Osteocyte (in vitro differentiated cells): ENCODE measurements around the gene SORL1-AS1.

ENCODE experiments used
- DNase-seq: peaks from one replicate; pipeline ENCODE4 v3.0.0; 2021; ENCODE audit warnings: mixed read lengths; ENCODE audit not compliant: unreplicated experiment; ENCODE audit errors: extremely low spot score
- H3K27ac Mint-ChIP-seq: one replicate; pipeline ENCODE4 v1.8.0; 2021; ENCODE audit warnings: mild to moderate bottlenecking, mixed read lengths; ENCODE audit not compliant: unreplicated experiment
- H3K27me3 Mint-ChIP-seq: one replicate; pipeline ENCODE4 v1.8.0; 2021; ENCODE audit warnings: mixed read lengths; ENCODE audit not compliant: unreplicated experiment
- H3K36me3 Mint-ChIP-seq: one replicate; pipeline ENCODE4 v1.8.0; 2021; ENCODE audit warnings: mixed read lengths; ENCODE audit not compliant: unreplicated experiment
- H3K4me1 Mint-ChIP-seq: one replicate; pipeline ENCODE4 v1.8.0; 2021; ENCODE audit warnings: mixed read lengths; ENCODE audit not compliant: unreplicated experiment
- H3K4me3 Mint-ChIP-seq: one replicate; pipeline ENCODE4 v1.8.0; 2021; ENCODE audit warnings: mild to moderate bottlenecking, moderate library complexity, mixed read lengths; ENCODE audit not compliant: unreplicated experiment
- H3K9me3 Mint-ChIP-seq: one replicate; pipeline ENCODE4 v1.8.0; 2021; ENCODE audit warnings: mixed read lengths; ENCODE audit not compliant: unreplicated experiment
- CTCF ChIP-seq: fragments of 200-600 bp; sonication (generic); IDR thresholded peaks from 2 replicates; pipeline ENCODE4 v1.5.0; 2021; ENCODE audit warnings: antibody characterized with exemption, mild to moderate bottlenecking, moderate library complexity

The SORL1-AS1 gene

DNA sequence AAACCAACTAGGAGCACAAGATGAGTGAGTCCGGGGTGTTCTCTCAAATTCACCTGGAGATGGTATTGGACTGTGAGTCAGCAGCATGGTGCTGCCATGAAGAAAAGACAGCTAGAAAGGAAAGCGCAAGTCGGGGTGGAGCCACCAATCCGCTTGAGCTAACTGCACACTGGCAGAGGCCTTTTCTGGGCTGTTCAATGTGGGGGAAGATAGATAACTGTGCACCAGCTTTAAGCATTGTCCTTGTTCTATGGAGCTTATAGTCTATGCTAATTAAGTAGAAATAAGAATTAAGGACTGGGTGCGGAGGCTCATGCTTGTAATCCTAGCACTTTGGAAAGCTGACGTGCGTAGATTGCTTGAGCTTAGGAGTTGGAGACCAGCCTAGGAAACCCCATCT, 21.9 kb upstream of the SORL1-AS1 start:
- H3K27me3 Mint-ChIP-seq, result peaks cover 28% of the 10 kb centered on the region
- no peak overlapping the region for H3K4me3 Mint-ChIP-seq
- peaks cover 24% of the 10 kb centered on the region for H3K4me1 Mint-ChIP-seq
- H3K9me3 Mint-ChIP-seq, result no peaks in the 10 kb centered on the region
- H3K27ac Mint-ChIP-seq, result no peak overlapping the region
- TF ChIP-seq CTCF, result no peak
- no peak for DNase-seq
- no peaks in the 10 kb centered on the region for H3K36me3 Mint-ChIP-seq

- no peak for TF ChIP-seq CTCF
Observed at GRCh38 chr11:121473064-121473777, 20.5 kb upstream of the SORL1-AS1 start.

GRCh38 chr11:121472312-121472711, 19.5 kb upstream of the SORL1-AS1 start:
- TF ChIP-seq CTCF, result no peak
- H3K27ac Mint-ChIP-seq, result no peak overlapping the region
- H3K27me3 Mint-ChIP-seq, result peaks cover 13% of the 10 kb centered on the region
- no peak overlapping the region for H3K4me3 Mint-ChIP-seq
- no peak for DNase-seq
- H3K9me3 Mint-ChIP-seq, result no peaks in the 10 kb centered on the region
- no peaks in the 10 kb centered on the region for H3K36me3 Mint-ChIP-seq
- H3K4me1 Mint-ChIP-seq, result peaks cover 25% of the 10 kb centered on the region

More at GRCh38 chr11:121473064-121473777, 20.5 kb upstream of the SORL1-AS1 start:
- Mint-ChIP-seq H3K9me3 (no peaks in the 10 kb centered on the region), H3K4me3 (no peak overlapping the region), H3K36me3 (no peaks in the 10 kb centered on the region), H3K27me3 (peaks cover 17% of the 10 kb centered on the region), H3K27ac (no peak overlapping the region), H3K4me1 (peaks cover 20% of the 10 kb centered on the region)
- DNase-seq, result no peak

DNA sequence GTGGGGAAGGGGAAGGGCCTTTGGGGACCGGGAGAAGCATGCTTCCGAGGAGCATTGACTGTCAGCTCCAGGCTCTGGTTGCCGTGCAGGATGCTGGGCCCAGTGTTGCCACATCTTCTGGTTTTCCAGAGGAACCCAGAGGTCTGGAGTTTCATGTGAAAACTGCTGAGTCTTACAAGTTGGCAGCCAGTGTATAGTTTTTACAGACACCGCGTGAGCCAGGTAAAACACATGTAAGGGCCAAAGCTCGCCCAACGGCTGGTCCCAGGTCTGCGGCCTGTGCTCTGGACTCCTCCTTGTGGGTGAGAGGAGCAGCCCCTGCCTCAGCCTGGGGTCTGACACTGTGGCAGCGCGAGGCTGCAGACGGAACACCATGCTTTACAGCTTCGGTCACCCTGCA, 18.4 kb upstream of the SORL1-AS1 start:
- Mint-ChIP-seq H3K4me1 (peaks cover 36% of the 10 kb centered on the region), H3K4me3 (no peak overlapping the region), H3K9me3 (no peaks in the 10 kb centered on the region), H3K27me3 (peaks cover 9% of the 10 kb centered on the region), H3K27ac (no peak overlapping the region), H3K36me3 (no peaks in the 10 kb centered on the region)
- TF ChIP-seq CTCF, result no peak
- DNase-seq, result no peak

DNA sequence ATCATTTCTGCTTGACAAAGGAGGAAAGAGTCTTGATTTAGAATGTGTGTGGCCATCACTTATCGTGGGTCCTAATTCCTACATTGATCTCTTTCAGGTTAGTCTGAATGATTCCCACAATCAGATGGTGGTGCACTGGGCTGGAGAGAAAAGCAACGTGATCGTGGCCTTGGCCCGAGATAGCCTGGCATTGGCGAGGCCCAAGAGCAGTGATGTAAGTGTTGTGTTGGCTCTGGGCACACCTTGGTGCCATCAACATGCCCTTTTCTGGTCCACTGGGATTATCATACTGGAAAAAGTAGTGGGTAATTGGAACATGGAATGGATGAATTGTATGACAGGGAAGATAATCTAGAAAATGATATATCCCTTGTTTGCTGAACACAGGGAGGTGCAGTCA, 17.1 kb upstream of the SORL1-AS1 start:
- H3K4me1 Mint-ChIP-seq, result peaks cover 46% of the 10 kb centered on the region
- H3K9me3 Mint-ChIP-seq, result no peaks in the 10 kb centered on the region
- no peaks in the 10 kb centered on the region for H3K36me3 Mint-ChIP-seq
- no peak for TF ChIP-seq CTCF
- DNase-seq, result no peak
- no peak overlapping the region for H3K27ac Mint-ChIP-seq
- H3K27me3 Mint-ChIP-seq, result peaks cover 4% of the 10 kb centered on the region
- no peak overlapping the region for H3K4me3 Mint-ChIP-seq
